Cortex of kidney (tissue), 1 donor: ENCODE data around the gene SLC20A1.
"Not testable (repeated sequence)": the region's sequence is repeated elsewhere in the genome, so short reads cannot be mapped to it uniquely, and the experiment has no call there.

Experiments used
- DNase-seq: peaks from one replicate; lab custom pipeline; 2025; lab: John Stamatoyannopoulos, UW

SLC20A1 gene

DNA sequence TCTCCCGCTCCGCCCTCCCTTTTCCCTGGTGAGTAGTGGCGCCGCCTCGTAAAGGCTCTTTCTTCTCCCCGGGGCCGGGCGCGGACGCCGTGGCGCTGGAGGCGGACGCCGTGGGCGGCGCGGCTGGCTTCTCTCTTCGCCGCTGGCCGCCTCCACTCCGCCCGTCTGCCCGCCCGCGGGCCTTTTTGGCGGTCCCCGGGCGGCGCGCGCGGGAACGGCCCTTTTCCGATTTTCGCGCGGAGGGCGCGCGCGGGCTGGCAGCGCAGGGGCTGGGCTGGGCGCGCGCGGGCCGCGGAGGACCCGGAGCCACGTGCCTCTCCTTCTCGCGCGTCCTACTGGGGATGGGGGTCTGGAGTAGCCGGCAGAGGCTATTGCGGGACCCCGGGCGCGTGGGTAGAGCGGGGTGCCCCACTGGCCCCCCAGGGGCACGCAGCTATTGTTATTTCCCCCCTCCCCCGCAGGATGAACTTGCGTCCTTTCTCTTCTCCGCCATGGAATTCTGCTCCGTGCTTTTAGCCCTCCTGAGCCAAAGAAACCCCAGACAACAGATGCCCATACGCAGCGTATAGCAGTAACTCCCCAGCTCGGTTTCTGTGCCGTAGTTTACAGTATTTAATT, 472 bp downstream of the SLC20A1 start:
- no peak for DNase-seq

DNA sequence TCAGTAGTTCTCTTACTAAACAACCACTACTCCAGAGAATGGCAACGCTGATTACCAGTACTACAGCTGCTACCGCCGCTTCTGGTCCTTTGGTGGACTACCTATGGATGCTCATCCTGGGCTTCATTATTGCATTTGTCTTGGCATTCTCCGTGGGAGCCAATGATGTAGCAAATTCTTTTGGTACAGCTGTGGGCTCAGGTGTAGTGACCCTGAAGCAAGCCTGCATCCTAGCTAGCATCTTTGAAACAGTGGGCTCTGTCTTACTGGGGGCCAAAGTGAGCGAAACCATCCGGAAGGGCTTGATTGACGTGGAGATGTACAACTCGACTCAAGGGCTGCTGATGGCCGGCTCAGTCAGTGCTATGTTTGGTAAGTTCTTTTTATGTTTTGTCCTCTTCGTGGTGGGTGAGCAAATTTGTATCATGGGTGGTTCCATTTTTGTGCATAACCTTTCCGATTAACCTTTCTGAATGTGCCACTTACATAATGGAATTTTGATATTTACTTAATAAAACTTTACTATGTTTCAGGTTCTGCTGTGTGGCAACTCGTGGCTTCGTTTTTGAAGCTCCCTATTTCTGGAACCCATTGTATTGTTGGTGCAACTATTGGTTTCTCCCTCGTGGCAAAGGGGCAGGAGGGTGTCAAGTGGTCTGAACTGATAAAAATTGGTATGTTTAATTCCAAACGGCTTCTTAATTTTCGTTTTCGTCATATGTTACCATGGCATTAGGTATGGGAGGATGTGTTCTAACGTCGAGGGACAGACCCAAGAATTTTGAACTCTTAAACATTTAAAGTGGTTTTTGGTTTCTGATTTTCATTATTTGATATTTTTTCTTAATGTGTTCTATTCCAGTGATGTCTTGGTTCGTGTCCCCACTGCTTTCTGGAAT, 1.3 kb downstream of the SLC20A1 start:
- DNase-seq = no peak

DNA sequence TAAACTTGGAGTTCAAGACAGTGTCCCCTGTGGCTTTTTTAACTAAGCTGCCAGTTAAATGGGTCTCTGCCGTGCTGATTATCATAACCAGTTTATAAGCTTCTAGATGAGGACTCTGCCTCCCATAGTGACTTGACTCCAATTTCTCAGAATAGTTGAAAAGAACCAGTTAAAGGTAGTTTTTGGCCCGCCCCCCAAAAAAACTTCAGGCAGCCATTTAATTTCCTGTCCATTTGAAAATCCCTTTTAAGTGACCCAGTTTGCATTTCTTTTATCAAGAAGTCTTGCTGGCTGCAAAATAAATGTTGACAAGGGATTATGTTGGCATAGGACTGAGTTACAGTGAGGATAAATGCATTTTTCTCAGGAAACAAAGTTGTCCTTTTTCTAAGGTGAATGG, 2.3 kb downstream of the SLC20A1 start:
- DNase-seq = no peak

DNA sequence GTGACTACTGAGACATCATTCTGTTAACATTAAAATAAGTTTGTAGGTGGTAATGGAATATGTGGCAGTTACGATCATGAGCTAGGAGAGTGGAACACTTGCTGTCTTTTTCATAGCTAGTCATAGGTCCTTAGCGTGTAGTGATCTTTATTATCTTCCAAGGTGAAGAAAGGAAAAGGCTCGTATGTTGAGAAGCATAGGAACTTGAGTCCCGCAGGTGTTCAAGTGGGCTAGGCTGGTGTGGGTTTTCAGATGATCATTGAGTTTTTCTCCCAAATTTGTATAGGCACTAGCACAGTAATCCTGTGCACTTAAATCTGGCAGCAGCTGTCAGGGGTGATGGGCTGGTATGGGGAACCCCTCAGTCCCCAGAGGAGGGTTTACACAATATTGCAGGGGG, 10.9 kb downstream of the SLC20A1 start:
- no peak for DNase-seq

DNA sequence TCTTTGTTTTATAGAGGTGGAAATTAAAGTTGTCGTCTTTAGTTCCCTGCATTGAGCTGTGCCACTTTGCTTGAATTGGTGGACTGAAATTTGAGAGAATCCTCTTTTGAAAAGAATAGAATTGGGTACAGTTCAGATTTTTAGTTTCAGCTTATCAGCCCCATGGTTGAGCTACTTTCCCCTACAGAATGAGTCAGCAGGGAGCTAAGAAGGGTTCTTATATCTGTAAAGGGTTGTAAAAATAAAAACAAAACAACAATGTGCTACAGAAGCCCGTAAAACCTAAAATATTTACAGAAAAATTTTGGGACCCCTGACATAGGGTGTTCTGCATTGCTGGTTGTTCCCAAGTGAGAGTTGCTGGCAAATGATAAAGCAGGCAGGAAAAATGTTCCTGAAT, 12.6 kb downstream of the SLC20A1 start:
- no peak for DNase-seq

GRCh38 chr2:112658839-112659667, 13.3 kb downstream of the SLC20A1 start:
- no peak for DNase-seq

DNA sequence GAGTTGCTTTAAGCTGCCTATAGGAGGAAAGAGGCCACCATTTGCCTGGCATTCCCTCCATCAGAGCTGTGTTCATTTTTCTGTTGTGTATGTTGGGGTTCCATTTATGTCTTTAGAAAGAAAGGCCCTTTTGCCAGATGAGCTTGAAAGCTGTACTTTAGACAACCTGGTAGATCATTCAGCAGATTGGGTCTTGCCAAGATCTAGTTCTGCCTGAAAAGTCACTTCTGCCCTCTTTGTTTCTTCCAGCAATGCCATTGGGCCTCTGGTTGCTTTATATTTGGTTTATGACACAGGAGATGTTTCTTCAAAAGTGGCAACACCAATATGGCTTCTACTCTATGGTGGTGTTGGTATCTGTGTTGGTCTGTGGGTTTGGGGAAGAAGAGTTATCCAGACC, 14.4 kb downstream of the SLC20A1 start:
- DNase-seq = no peak

DNA sequence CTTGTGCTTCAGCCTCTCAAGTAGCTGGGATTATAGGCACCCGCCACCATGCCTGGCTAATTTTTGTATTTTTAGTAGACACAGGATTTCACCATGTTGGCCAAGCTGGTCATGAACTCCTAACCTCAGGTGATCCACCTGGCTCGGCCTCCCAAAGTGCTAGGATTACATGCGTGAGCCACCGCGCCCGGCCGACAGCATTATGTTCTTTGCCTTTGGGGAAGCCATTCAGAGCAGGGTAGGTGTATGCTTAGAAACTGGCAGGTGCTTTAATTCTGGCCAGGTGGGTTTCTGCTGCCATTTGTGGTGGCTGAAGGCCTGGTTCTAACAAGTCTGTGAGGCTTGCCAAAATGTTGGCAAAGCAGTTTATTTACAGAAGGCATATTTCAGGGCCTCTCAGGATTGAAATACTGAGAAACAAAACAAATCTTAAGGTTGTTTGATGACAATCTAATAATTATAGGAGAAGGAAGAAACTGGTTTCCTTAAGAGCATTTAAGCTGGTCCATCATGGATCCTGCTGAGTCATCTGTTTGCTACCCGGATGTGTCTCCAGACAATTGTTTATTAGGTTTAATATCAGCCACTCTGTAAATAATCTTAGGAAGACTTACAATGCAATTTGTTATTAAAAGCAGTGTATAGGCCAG, 16.0 kb downstream of the SLC20A1 start:
- DNase-seq = no peak

- no peak for DNase-seq
Observed at GRCh38 chr2:112662704-112663103, 17.0 kb downstream of the SLC20A1 start.

- no peak for DNase-seq
Observed at GRCh38 chr2:112664689-112665088, 18.9 kb downstream of the SLC20A1 start.

DNA sequence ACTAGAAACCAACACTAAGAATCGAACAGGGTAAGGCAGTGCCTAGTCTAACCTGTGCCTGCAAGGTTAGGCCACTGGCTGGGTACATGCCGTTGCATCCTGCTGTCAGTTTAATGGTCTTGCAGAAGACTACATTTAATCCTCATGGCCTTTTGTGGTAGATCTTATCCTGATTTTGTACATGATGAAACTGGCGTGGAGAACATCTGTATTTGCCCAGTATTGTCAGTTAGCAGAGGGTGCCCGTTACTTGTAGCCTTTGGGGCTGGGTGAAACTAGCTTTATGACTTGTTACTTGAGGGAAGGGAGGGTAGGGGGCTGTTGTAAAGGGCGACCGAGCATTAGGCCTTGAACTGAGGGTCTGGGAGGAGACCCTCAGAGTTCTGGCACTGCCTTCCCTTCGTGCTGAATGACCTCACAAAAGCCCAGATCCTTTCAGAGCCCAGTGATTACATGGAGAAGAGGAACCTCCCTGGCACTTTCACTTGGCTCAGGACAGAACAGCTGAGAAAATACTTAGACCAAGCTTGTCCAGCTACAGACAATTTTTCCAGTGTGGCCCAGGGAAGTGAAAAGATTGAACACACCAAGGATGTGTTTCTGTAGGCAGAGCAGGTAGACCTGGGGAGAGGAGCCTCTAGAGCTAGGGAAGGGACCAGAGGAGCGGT, 19.5 kb downstream of the SLC20A1 start:
- no peak for DNase-seq

- DNase-seq = no peak
Observed at GRCh38 chr2:112666761-112667122, 21.0 kb downstream of the SLC20A1 start.

DNA sequence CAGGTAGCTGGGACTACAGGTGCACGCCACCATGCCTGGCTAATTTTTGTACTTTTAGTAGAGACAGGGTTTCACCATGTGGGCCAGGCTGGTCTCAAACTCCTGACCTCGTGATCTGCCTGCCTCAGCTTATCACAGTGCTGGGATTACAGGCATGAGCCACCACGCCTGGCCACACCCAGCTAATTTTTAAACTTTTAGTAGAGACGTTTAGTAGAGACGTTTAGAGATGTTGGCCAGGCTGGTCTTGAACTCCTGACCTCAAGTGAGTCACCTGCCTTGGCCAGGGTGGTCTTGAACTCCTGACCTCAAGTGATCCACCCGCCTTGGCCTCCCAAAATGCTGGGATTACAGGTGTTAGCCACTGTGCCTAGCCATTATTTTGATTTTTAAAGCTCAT, 21.8 kb downstream of the SLC20A1 start:
- DNase-seq = not testable (repeated sequence)

DNA sequence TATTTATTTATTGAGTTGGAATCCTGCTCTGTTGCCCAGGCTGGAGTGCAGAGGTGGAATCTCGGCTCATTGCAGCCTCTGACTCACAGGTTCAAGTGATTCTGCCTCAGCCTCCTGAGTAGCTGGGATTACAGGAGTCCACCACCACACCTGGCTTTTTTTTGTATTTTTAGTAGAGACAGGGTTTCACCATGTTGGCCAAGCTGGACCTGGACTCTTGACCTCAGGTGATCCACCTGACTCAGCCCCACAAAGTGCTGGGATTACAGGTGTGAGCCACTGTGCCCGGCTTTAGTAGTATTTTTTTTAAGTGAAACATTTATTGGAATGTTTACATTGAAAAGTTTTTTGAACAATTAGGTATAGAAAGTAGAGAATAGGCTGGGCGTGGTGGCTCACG, 23.9 kb downstream of the SLC20A1 start:
- no peak for DNase-seq

DNA sequence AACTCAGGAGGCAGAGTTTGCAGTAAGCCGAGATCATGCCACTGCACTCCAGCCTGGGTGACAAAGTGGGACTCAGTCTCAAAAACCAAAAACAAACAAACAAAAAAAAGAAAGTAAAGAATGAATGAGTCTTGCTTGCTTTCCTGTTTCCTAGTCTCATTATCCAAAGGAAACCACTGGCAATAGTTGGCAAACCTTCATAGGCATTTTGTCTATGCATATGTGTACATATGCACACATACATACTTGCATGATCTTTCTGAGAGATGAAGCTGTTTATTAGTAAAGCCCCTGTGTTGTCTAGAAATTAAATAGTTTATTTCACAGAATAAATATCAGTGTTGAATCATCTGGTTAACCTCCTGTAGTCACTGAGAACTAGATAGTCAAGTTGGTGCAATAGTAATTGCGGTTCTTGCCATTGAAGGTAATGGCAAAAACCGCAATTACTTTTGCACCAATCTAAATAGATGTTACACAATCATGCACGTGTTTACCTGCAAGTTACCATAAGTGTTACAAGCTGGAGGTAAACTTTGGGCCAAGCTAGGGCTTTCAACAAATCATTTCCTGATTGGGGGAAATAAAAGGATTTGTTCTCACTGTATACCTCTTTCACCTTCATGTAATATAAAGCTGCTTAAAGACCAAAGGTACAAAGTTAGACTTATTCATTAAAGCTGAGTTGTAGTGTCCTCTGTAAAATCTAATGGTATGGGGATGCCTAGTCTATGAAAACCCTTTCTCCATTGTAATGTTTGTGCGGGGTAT, 24.7 kb downstream of the SLC20A1 start:
- DNase-seq = no peak

DNA sequence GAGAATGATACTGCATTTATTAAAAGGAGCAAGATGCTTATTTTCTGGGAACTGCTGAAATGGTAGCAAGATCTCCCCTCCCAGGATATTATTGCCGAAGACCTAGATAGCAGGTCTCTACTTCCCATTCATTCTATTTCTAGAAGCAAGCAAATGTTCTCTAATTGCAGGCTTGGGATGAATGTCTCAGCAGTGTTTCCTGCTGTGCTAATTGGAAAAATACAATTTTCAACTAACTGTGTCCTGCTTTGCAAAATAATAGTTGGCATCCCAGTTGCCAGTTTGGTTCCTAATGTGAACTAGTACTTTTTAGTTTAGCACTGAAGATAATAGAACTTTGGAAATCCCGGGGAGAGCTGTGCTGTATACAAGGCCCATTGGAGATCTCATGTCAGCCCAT, 26.1 kb downstream of the SLC20A1 start:
- no peak for DNase-seq

- DNase-seq = no peak
Observed at GRCh38 chr2:112673008-112673407, 27.3 kb downstream of the SLC20A1 start.

- DNase-seq = no peak
Observed at GRCh38 chr2:112674229-112674628, 28.5 kb downstream of the SLC20A1 start.

GRCh38 chr2:112679484-112679883, 33.7 kb downstream of the SLC20A1 start:
- no peak for DNase-seq

DNA sequence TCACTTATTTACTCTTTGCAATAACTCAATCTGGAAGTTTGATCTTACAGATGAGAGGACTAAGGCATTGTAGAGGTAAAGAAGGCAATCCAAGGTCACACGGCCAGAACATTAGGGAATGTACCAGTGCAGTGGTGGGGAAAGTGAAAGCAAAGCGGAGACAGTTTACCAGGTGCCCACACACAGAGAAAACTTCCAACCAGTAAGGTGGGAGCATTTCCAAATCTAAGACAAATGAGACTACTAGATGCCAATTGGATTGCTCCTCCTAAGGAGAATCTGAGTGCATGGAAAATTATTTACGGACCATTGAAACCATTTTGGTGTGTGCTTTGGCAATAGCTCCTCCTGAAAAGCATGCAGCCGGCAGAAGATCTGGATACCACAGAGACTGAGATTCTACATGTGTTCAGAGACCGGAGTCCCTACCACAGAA, 34.9 kb downstream of the SLC20A1 start:
- DNase-seq = no peak

- no peak for DNase-seq
Observed at GRCh38 chr2:112682101-112682500, 36.4 kb downstream of the SLC20A1 start.
